ENCODE measurements around the gene ISL2. TPM values are rescaled to one million over a fixed set of nuclear protein-coding genes. Genes with fewer than 3 reads are reported as not detected.

ISL2 gene
- total and polyA plus RNA-seq, 2 of the 4 experiments (the other 2 are of a cell fraction): 1.3 to 3.6 TPM

DNA sequence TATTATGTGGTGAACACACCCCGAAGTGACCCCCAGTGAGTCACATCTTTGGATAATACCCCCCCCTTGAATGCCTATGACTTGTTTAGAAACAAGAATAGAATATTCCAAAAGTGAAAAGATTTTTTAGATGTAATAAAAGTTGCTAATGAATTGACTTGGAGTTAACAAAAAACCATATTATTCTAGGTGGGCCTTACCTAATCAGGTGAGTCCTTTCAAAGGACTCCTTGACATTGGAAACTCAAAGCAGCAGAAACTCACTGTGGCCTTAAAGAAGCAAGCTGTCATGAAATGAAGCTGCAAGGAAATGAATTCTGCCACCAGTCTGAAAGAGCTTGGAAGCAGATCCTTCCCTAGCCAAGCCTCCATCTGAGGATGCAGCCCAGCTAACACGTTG, 10.9 kb upstream of the ISL2 start:
- no peak overlapping the region for H3K27ac ChIP-seq (ENCODE audit: insufficient read depth, low read length)
- H3K9me3 ChIP-seq (ENCODE audit: control insufficient read depth, insufficient read depth, low read length): no peaks in the 10 kb centered on the region
- no peak overlapping the region for H3K4ac ChIP-seq (ENCODE audit: low read depth, low read length)
- no peak overlapping the region for H3K14ac ChIP-seq (replicated peaks; ENCODE audit: low read depth, low read length)
- H3K79me1 ChIP-seq (ENCODE audit: low read depth in 1 of 2, low read length in 2 of 2): no peaks in the 10 kb centered on the region
- ChIA-PET POLR2A (ENCODE audit: unreplicated experiment) (interaction anchor here (0.6 kb wide), 1 partner anchor 11 kb away, joined by 5 read pairs; the partner anchor contains the start of gene ISL2), CTCF (no interaction called here)
- no peak overlapping the region for H4K91ac ChIP-seq (ENCODE audit: insufficient read depth, low read depth, low read length)
- no peak overlapping the region for H3K4me3 ChIP-seq (ENCODE audit: insufficient read depth, low read depth, low read length)
- no peak overlapping the region for H3K4me2 ChIP-seq (ENCODE audit: low read depth, low read length)
- H3K56ac ChIP-seq (ENCODE audit: extremely low read depth, insufficient read depth, low read length): no peak overlapping the region
- H3K9me1 ChIP-seq (ENCODE audit: insufficient read depth, low read length): peaks cover 3% of the 10 kb centered on the region; the same call in 1 of the 2 replicates
- H2BK120ac ChIP-seq (ENCODE audit: low read depth, low read length): no peak overlapping the region
- intact Hi-C loops (cut with micrococcal nuclease): no loop called here
- DNase-seq (no peak), ATAC-seq (ENCODE audit: low read depth) (no peak)
- H2BK20ac ChIP-seq (ENCODE audit: low read depth, low read length): no peak overlapping the region
- H4K8ac ChIP-seq (ENCODE audit: low read depth in 2 of 2, low read length in 2 of 2): no peak overlapping the region
- TF ChIP-seq POLR2A (IDR thresholded peaks at IDR 0.05; ENCODE audit: low read depth, low read length) (no peak), BHLHE40 (IDR thresholded peaks at IDR 0.05; ENCODE audit: low read depth, low read length) (no peak), RAD21 (IDR thresholded peaks at IDR 0.05; ENCODE audit: low read length) (no peak), SMC3 (IDR thresholded peaks at IDR 0.05; ENCODE audit: low read depth, low read length) (no peak), MAZ (IDR thresholded peaks at IDR 0.05; ENCODE audit: borderline replicate concordance, low read depth, low read length) (no peak), CHD1 (IDR thresholded peaks at IDR 0.05; ENCODE audit: low read depth, low read length) (no peak), FOS (IDR thresholded peaks at IDR 0.05; ENCODE audit: low read depth, low read length) (no peak), RFX5 (IDR thresholded peaks at IDR 0.05; ENCODE audit: low read depth, low read length) (no peak), NFE2L2 (IDR thresholded peaks at IDR 0.05; ENCODE audit: low read depth, low read length) (no peak), MAFK (IDR thresholded peaks at IDR 0.05; ENCODE audit: low read depth, low read length) (no peak), MXI1 (IDR thresholded peaks at IDR 0.05; ENCODE audit: borderline replicate concordance, low read depth, low read length) (no peak), CEBPB (IDR thresholded peaks at IDR 0.05; ENCODE audit: low read depth, low read length) (no peak), RCOR1 (IDR thresholded peaks at IDR 0.05; ENCODE audit: insufficient replicate concordance, low read length) (no peak)
- TF ChIP-seq, protein P1, sequence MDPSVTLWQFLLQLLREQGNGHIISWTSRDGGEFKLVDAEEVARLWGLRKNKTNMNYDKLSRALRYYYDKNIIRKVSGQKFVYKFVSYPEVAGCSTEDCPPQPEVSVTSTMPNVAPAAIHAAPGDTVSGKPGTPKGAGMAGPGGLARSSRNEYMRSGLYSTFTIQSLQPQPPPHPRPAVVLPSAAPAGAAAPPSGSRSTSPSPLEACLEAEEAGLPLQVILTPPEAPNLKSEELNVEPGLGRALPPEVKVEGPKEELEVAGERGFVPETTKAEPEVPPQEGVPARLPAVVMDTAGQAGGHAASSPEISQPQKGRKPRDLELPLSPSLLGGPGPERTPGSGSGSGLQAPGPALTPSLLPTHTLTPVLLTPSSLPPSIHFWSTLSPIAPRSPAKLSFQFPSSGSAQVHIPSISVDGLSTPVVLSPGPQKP (IDR thresholded peaks at IDR 0.05; ENCODE audit: borderline replicate concordance, low read depth, low read length): no peak
- TF ChIP-seq, protein P2, sequence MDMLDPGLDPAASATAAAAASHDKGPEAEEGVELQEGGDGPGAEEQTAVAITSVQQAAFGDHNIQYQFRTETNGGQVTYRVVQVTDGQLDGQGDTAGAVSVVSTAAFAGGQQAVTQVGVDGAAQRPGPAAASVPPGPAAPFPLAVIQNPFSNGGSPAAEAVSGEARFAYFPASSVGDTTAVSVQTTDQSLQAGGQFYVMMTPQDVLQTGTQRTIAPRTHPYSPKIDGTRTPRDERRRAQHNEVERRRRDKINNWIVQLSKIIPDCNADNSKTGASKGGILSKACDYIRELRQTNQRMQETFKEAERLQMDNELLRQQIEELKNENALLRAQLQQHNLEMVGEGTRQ (IDR thresholded peaks at IDR 0.05; ENCODE audit: low read depth, low read length): no peak
- TF ChIP-seq, protein P3, sequence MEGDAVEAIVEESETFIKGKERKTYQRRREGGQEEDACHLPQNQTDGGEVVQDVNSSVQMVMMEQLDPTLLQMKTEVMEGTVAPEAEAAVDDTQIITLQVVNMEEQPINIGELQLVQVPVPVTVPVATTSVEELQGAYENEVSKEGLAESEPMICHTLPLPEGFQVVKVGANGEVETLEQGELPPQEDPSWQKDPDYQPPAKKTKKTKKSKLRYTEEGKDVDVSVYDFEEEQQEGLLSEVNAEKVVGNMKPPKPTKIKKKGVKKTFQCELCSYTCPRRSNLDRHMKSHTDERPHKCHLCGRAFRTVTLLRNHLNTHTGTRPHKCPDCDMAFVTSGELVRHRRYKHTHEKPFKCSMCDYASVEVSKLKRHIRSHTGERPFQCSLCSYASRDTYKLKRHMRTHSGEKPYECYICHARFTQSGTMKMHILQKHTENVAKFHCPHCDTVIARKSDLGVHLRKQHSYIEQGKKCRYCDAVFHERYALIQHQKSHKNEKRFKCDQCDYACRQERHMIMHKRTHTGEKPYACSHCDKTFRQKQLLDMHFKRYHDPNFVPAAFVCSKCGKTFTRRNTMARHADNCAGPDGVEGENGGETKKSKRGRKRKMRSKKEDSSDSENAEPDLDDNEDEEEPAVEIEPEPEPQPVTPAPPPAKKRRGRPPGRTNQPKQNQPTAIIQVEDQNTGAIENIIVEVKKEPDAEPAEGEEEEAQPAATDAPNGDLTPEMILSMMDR (conservative IDR thresholded peaks at IDR 0.05; ENCODE audit: low read depth, low read length): no peak
- no peak overlapping the region for H4K5ac ChIP-seq (ENCODE audit: low read depth, low read length)
- no CpG with 5 or more reads among the region's 2 CpGs for WGBS, 2 experiments (ENCODE audit: extremely low coverage in 2 of 2, insufficient read length in 1 of 2)
- no peak overlapping the region for H2BK15ac ChIP-seq (ENCODE audit: low read depth, low read length)
- H4K20me1 ChIP-seq (ENCODE audit: insufficient read depth, low read length): no peaks in the 10 kb centered on the region
- H2BK5ac ChIP-seq (ENCODE audit: low read depth, low read length, poor library complexity, severe bottlenecking): no peak overlapping the region
- in situ Hi-C loops (cut with MboI; ENCODE audit: low sequenced_read_pairs): no loop called here
- H3K9ac ChIP-seq (ENCODE audit: low read depth, low read length): no peak overlapping the region
- peaks cover 5% of the 10 kb centered on the region; the same call in 1 of the 2 replicates for H3K4me1 ChIP-seq (ENCODE audit: control insufficient read depth, insufficient read depth, low read length)
- no peak overlapping the region for H2AK5ac ChIP-seq (ENCODE audit: low read depth, low read length)
- no peak overlapping the region for H2AK9ac ChIP-seq (replicated peaks; ENCODE audit: low read depth, low read length, poor library complexity)
- no TSS peak for BruUV-seq (replicated peaks)
- dilution Hi-C loops (cut with HindIII; ENCODE audit: low sequenced_read_pairs, unreplicated experiment): no loop called here
- H3K23ac ChIP-seq (ENCODE audit: low read depth, low read length): no peak overlapping the region
- H3K18ac ChIP-seq (ENCODE audit: low read depth, low read length): no peak overlapping the region
- no peaks in the 10 kb centered on the region for H3K36me3 ChIP-seq (ENCODE audit: control insufficient read depth, insufficient read depth, low read length)
- no peak overlapping the region for H2AFZ ChIP-seq (replicated peaks; ENCODE audit: low read length, poor library complexity)
- H3K27me3 ChIP-seq (ENCODE audit: control insufficient read depth, insufficient read depth, low read length): peaks cover 15% of the 10 kb centered on the region
